Measurements from ENCODE around the gene VCP. TPM values are rescaled to one million over a fixed set of nuclear protein-coding genes. Genes with fewer than 3 reads are reported as not detected.

The VCP gene
- total RNA-seq (2014; rRNA removed; shearing (Covaris generic); ENCODE audit: low replicate concordance): 157 and 183 TPM in 2 replicates

GRCh38 chr9:35072461-35073278 is at the start of gene VCP:
Gene VCP, minus strand, starts transcription at chr9:35072625. Its CDS starts 272 bp downstream, at chr9:35072353.
- Histone ChIP-seq H3K4me1 (ENCODE audit: low read length) (peaks cover 25% of the 10 kb centered on the region), H3K9me2 (replicated peaks; ENCODE audit: insufficient read depth, low read length) (no peaks in the 10 kb centered on the region), H4K20me1 (ENCODE audit: insufficient read depth, low read depth, low read length) (peaks cover 40% of the 10 kb centered on the region), H3K36me3 (ENCODE audit: insufficient read depth, low read length) (peaks cover 25% of the 10 kb centered on the region), H3K79me2 (ENCODE audit: low read length) (peaks cover 57% of the 10 kb centered on the region), H3K9ac (ENCODE audit: low read length) (peak within 1 kb of the TSS; percentile 99), H3K4me2 (ENCODE audit: low read depth, low read length, poor library complexity, severe bottlenecking) (peak within 1 kb of the TSS; percentile 92), H2AFZ (ENCODE audit: low read length) (no peak within 1 kb of the TSS), H3K27ac (ENCODE audit: low read length) (peak within 1 kb of the TSS; percentile 96), H3K4me3 (ENCODE audit: low read length) (peak within 1 kb of the TSS; percentile 94), H3K9me3 (ENCODE audit: low read length) (no peaks in the 10 kb centered on the region), H3K27me3 (ENCODE audit: low read length) (no peaks in the 10 kb centered on the region)
- peak; percentile 99 for DNase-seq

GRCh38 chr9:35116898-35117551 is 44.6 kb upstream of the VCP start:
- H3K79me2 ChIP-seq (ENCODE audit: low read length): no peaks in the 10 kb centered on the region
- peak; percentile 95 for DNase-seq
- H3K9ac ChIP-seq (ENCODE audit: low read length): peak overlapping the region; percentile 53; the same call in 1 of the 2 replicates
- H4K20me1 ChIP-seq (ENCODE audit: insufficient read depth, low read depth, low read length): no peaks in the 10 kb centered on the region
- no peaks in the 10 kb centered on the region for H3K9me3 ChIP-seq (ENCODE audit: low read length)
- no peaks in the 10 kb centered on the region for H3K9me2 ChIP-seq (replicated peaks; ENCODE audit: insufficient read depth, low read length)
- H3K4me3 ChIP-seq (ENCODE audit: low read length): peak overlapping the region; percentile 70
- H3K4me1 ChIP-seq (ENCODE audit: low read length): peaks cover 33% of the 10 kb centered on the region
- peak overlapping the region; percentile 93; the same call in 1 of the 2 replicates for H2AFZ ChIP-seq (ENCODE audit: low read length)
- H3K36me3 ChIP-seq (ENCODE audit: insufficient read depth, low read length): no peaks in the 10 kb centered on the region
- no peak overlapping the region for H3K27ac ChIP-seq (ENCODE audit: low read length)
- peak overlapping the region; percentile 79 for H3K4me2 ChIP-seq (ENCODE audit: low read depth, low read length, poor library complexity, severe bottlenecking)
- H3K27me3 ChIP-seq (ENCODE audit: low read length): no peaks in the 10 kb centered on the region

GRCh38 chr9:35116539-35116897 is 44.1 kb upstream of the VCP start:
- H3K9ac ChIP-seq (ENCODE audit: low read length): peak overlapping the region; percentile 53
- no peaks in the 10 kb centered on the region for H4K20me1 ChIP-seq (ENCODE audit: insufficient read depth, low read depth, low read length)
- H3K79me2 ChIP-seq (ENCODE audit: low read length): no peaks in the 10 kb centered on the region
- H3K36me3 ChIP-seq (ENCODE audit: insufficient read depth, low read length): no peaks in the 10 kb centered on the region
- peaks cover 37% of the 10 kb centered on the region for H3K4me1 ChIP-seq (ENCODE audit: low read length)
- H3K27ac ChIP-seq (ENCODE audit: low read length): no peak overlapping the region
- H2AFZ ChIP-seq (ENCODE audit: low read length): peak overlapping the region; percentile 93; the same call in 1 of the 2 replicates
- H3K27me3 ChIP-seq (ENCODE audit: low read length): no peaks in the 10 kb centered on the region
- no peaks in the 10 kb centered on the region for H3K9me2 ChIP-seq (replicated peaks; ENCODE audit: insufficient read depth, low read length)
- DNase-seq: no peak
- no peaks in the 10 kb centered on the region for H3K9me3 ChIP-seq (ENCODE audit: low read length)
- peak overlapping the region; percentile 70 for H3K4me3 ChIP-seq (ENCODE audit: low read length)
- H3K4me2 ChIP-seq (ENCODE audit: low read depth, low read length, poor library complexity, severe bottlenecking): peak overlapping the region; percentile 79

- Histone ChIP-seq H3K27ac (ENCODE audit: low read length) (peak within 1 kb of the TSS; percentile 82), H3K4me1 (ENCODE audit: low read length) (peaks cover 40% of the 10 kb centered on the region), H3K4me2 (ENCODE audit: low read depth, low read length, poor library complexity, severe bottlenecking) (peak within 1 kb of the TSS; percentile 79)
These were observed 43.5 kb upstream of the VCP start, which contains the start of gene ATOSB for GRCh38 chr9:35115680-35116538. Gene ATOSB, minus strand, starts transcription at chr9:35115862. Its CDS starts 7,588 bp downstream, at chr9:35108274.

GRCh38 chr9:35114840-35115628 is 42.6 kb upstream of the VCP start:
- DNase-seq: peak; percentile 71
- peak overlapping the region; percentile 82 for H3K27ac ChIP-seq (ENCODE audit: low read length)
- peaks cover 7% of the 10 kb centered on the region; the same call in 1 of the 2 replicates for H4K20me1 ChIP-seq (ENCODE audit: insufficient read depth, low read depth, low read length)
- peak overlapping the region; percentile 70 for H3K4me3 ChIP-seq (ENCODE audit: low read length)
- no peaks in the 10 kb centered on the region for H3K9me2 ChIP-seq (replicated peaks; ENCODE audit: insufficient read depth, low read length)
- peak overlapping the region; percentile 27; the same call in 1 of the 2 replicates for H2AFZ ChIP-seq (ENCODE audit: low read length)
- H3K4me2 ChIP-seq (ENCODE audit: low read depth, low read length, poor library complexity, severe bottlenecking): peak overlapping the region; percentile 79
- peak overlapping the region; percentile 52 for H3K9ac ChIP-seq (ENCODE audit: low read length)
- no peaks in the 10 kb centered on the region for H3K36me3 ChIP-seq (ENCODE audit: insufficient read depth, low read length)
- H3K9me3 ChIP-seq (ENCODE audit: low read length): no peaks in the 10 kb centered on the region
- no peaks in the 10 kb centered on the region for H3K27me3 ChIP-seq (ENCODE audit: low read length)
- H3K4me1 ChIP-seq (ENCODE audit: low read length): peaks cover 45% of the 10 kb centered on the region
- no peaks in the 10 kb centered on the region for H3K79me2 ChIP-seq (ENCODE audit: low read length)

More at GRCh38 chr9:35115680-35116538, 43.5 kb upstream of the VCP start, which contains the start of gene ATOSB:
- H3K79me2 ChIP-seq (ENCODE audit: low read length): no peaks in the 10 kb centered on the region
- peak; percentile 98 for DNase-seq
- no peaks in the 10 kb centered on the region for H3K9me3 ChIP-seq (ENCODE audit: low read length)
- H4K20me1 ChIP-seq (ENCODE audit: insufficient read depth, low read depth, low read length): no peaks in the 10 kb centered on the region
- H3K4me3 ChIP-seq (ENCODE audit: low read length): peak within 1 kb of the TSS; percentile 70
- H3K9me2 ChIP-seq (replicated peaks; ENCODE audit: insufficient read depth, low read length): no peaks in the 10 kb centered on the region
- peak within 1 kb of the TSS; percentile 93; the same call in 1 of the 2 replicates for H2AFZ ChIP-seq (ENCODE audit: low read length)
- no peaks in the 10 kb centered on the region for H3K27me3 ChIP-seq (ENCODE audit: low read length)
- peak within 1 kb of the TSS; percentile 53 for H3K9ac ChIP-seq (ENCODE audit: low read length)
- no peaks in the 10 kb centered on the region for H3K36me3 ChIP-seq (ENCODE audit: insufficient read depth, low read length)

GRCh38 chr9:35114113-35114839 is 41.9 kb upstream of the VCP start:
- Histone ChIP-seq H3K4me3 (ENCODE audit: low read length) (peak overlapping the region; percentile 70), H3K27me3 (ENCODE audit: low read length) (no peaks in the 10 kb centered on the region), H3K4me1 (ENCODE audit: low read length) (peaks cover 45% of the 10 kb centered on the region), H3K9me2 (replicated peaks; ENCODE audit: insufficient read depth, low read length) (no peaks in the 10 kb centered on the region), H3K36me3 (ENCODE audit: insufficient read depth, low read length) (no peaks in the 10 kb centered on the region), H3K27ac (ENCODE audit: low read length) (peak overlapping the region; percentile 82), H2AFZ (ENCODE audit: low read length) (peak overlapping the region; percentile 27; the same call in 1 of the 2 replicates), H3K4me2 (ENCODE audit: low read depth, low read length, poor library complexity, severe bottlenecking) (peak overlapping the region; percentile 79), H3K9me3 (ENCODE audit: low read length) (no peaks in the 10 kb centered on the region), H4K20me1 (ENCODE audit: insufficient read depth, low read depth, low read length) (peaks cover 10% of the 10 kb centered on the region; the same call in 1 of the 2 replicates), H3K79me2 (ENCODE audit: low read length) (no peaks in the 10 kb centered on the region), H3K9ac (ENCODE audit: low read length) (peak overlapping the region; percentile 52)
- DNase-seq: peak; percentile 88
